C4-2B (cell line): ENCODE results near the gene ALDH3A1.

ENCODE experiments used
- ZFX ChIP-seq: fragments of 450-650 bp; IDR thresholded peaks from 2 replicates; pipeline ENCODE4 v1.6.1; 2017
- TF ChIP-seq, protein P1 (sequence below): fragments of 450-650 bp; conservative IDR thresholded peaks from 2 replicates; pipeline ENCODE4 v1.5.1; 2017; ENCODE audit warnings: mild to moderate bottlenecking

DNA sequence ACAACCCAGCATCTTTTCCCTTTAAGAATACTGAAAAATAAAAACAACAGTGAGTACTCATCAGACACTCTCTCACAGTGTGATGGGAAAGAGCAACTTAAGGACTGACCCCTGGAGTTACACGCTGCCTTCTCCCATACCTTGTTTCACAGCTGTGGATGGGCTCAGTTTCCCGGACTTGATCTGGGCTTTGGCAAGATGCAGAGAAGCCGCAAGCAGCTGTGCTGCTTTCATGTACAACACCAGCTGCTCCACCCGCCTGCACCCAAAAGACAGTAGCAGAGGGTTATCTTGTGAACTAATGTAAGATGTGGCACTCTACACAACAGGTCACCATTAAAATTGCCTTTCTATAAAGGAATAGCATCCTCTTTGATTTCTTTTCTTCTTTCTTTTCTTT, 32.7 kb upstream of the ALDH3A1 start:
- TF ChIP-seq, protein P1, sequence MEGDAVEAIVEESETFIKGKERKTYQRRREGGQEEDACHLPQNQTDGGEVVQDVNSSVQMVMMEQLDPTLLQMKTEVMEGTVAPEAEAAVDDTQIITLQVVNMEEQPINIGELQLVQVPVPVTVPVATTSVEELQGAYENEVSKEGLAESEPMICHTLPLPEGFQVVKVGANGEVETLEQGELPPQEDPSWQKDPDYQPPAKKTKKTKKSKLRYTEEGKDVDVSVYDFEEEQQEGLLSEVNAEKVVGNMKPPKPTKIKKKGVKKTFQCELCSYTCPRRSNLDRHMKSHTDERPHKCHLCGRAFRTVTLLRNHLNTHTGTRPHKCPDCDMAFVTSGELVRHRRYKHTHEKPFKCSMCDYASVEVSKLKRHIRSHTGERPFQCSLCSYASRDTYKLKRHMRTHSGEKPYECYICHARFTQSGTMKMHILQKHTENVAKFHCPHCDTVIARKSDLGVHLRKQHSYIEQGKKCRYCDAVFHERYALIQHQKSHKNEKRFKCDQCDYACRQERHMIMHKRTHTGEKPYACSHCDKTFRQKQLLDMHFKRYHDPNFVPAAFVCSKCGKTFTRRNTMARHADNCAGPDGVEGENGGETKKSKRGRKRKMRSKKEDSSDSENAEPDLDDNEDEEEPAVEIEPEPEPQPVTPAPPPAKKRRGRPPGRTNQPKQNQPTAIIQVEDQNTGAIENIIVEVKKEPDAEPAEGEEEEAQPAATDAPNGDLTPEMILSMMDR, result no peak
- TF ChIP-seq ZFX, result no peak
